Ascending aorta (tissue), 2 donors: ENCODE results near the gene TSPEAR. TPM values are rescaled to one million over a fixed set of nuclear protein-coding genes. Genes with fewer than 3 reads are reported as not detected.
"Not testable (repeated sequence)": the region's sequence is repeated elsewhere in the genome, so short reads cannot be mapped to it uniquely, and the experiment has no call there.

ENCODE experiments used
- DNase-seq, 2 donors: peaks; one replicate each; pipeline ENCODE4 v3.0.0-alpha.2; 2019; ENCODE audit warnings: low spot score in 2 of 2
- H3K27ac ChIP-seq, 2 donors: fragments of 200-600 bp; sonication (generic); one replicate each; pipeline ENCODE4 v1.5.1; 2016 to 2017; ENCODE audit warnings: mild to moderate bottlenecking in 1 of 2
- H3K27me3 ChIP-seq: fragments of 200-600 bp; sonication (generic); one replicate; pipeline ENCODE4 v1.5.1; 2017
- H3K36me3 ChIP-seq, 2 donors: fragments of 200-600 bp; sonication (generic); one replicate each; pipeline ENCODE4 v1.5.1; 2016
- H3K4me1 ChIP-seq, 2 donors: fragments of 200-600 bp; sonication (generic); one replicate each; pipeline ENCODE4 v1.5.1; 2016 to 2017; ENCODE audit warnings: mild to moderate bottlenecking in 1 of 2
- H3K4me3 ChIP-seq, 2 donors: fragments of 200-600 bp; sonication (generic); one replicate each; pipeline ENCODE4 v1.5.1; 2016 to 2017; ENCODE audit warnings: mild to moderate bottlenecking in 1 of 2
- H3K9me3 ChIP-seq, 2 donors: fragments of 200-600 bp; sonication (generic); one replicate each; pipeline ENCODE4 v1.5.1; 2016
- CTCF ChIP-seq, 3 experiments: fragments of 200-600 bp in 2 of 3; fragments of 450-650 bp in 1 of 3; sonication (generic) in 2 of 3; IDR thresholded peaks; one replicate each; pipeline ENCODE4 v1.5.1; 2016 to 2019; ENCODE audit warnings: antibody characterized with exemption in 3 of 3, mild to moderate bottlenecking in 1 of 3, moderate library complexity in 1 of 3
- intact Hi-C: fragments of 100-400 bp; cut with DNase I; formaldehyde crosslinking; loops from one replicate; pipeline ENCODE4 v1.15.1; 2023
- total RNA-seq: library from RNA; depleted of rRNA; stranded (reverse); fragments of >200 nt; gene quantifications from one replicate; pipeline ENCODE4 v1.1.0, GENCODE V29; 2016

The TSPEAR gene
- total RNA-seq, 1 donor from 2014 or later, result not detected

- Histone ChIP-seq H3K4me3 (no peak overlapping the region), H3K9me3 (no peaks in the 10 kb centered on the region), H3K27me3 (no peaks in the 10 kb centered on the region), H3K36me3 (no peaks in the 10 kb centered on the region), H3K27ac (no peak overlapping the region), H3K4me1 (no peaks in the 10 kb centered on the region)
- no peak for DNase-seq
- TF ChIP-seq CTCF (IDR thresholded peaks at IDR 0.05), result no peak
- intact Hi-C loops, result no loop called here
These were observed 97.2 kb downstream of the TSPEAR start for GRCh38 chr21:44614161-44614631.

GRCh38 chr21:44613386-44614155 is 97.8 kb downstream of the TSPEAR start:
- no peak for DNase-seq
- Histone ChIP-seq H3K27me3 (no peaks in the 10 kb centered on the region), H3K36me3 (no peaks in the 10 kb centered on the region), H3K27ac (no peak overlapping the region), H3K9me3 (no peaks in the 10 kb centered on the region), H3K4me1 (no peaks in the 10 kb centered on the region), H3K4me3 (no peak overlapping the region)
- intact Hi-C loops, result no loop called here
- no peak for TF ChIP-seq CTCF (IDR thresholded peaks at IDR 0.05)

GRCh38 chr21:44612669-44613229 is 98.6 kb downstream of the TSPEAR start:
- DNase-seq, result no peak
- no peak overlapping the region for H3K4me3 ChIP-seq
- H3K36me3 ChIP-seq, result no peaks in the 10 kb centered on the region
- no peaks in the 10 kb centered on the region for H3K27me3 ChIP-seq
- intact Hi-C loops, result no loop called here
- H3K9me3 ChIP-seq, result no peaks in the 10 kb centered on the region
- TF ChIP-seq CTCF (IDR thresholded peaks at IDR 0.05), result no peak
- no peak overlapping the region for H3K27ac ChIP-seq
- H3K4me1 ChIP-seq, result no peaks in the 10 kb centered on the region

- TF ChIP-seq CTCF (IDR thresholded peaks at IDR 0.05), result no peak
- Histone ChIP-seq H3K36me3 (no peaks in the 10 kb centered on the region), H3K4me1 (no peaks in the 10 kb centered on the region), H3K27me3 (no peaks in the 10 kb centered on the region), H3K27ac (no peak within 1 kb of the TSS), H3K9me3 (no peaks in the 10 kb centered on the region), H3K4me3 (no peak within 1 kb of the TSS)
- no peak for DNase-seq
- intact Hi-C loops, result no loop called here
These were observed 99.3 kb downstream of the TSPEAR start, which contains the start of gene KRTAP10-8 for GRCh38 chr21:44612029-44612486. Gene KRTAP10-8, plus strand, starts transcription at chr21:44612079. Its CDS starts 22 bp downstream, at chr21:44612101.

GRCh38 chr21:44611551-44611950 is 99.8 kb downstream of the TSPEAR start:
- Histone ChIP-seq H3K4me3 (no peak overlapping the region), H3K4me1 (no peaks in the 10 kb centered on the region), H3K9me3 (no peaks in the 10 kb centered on the region), H3K36me3 (no peaks in the 10 kb centered on the region), H3K27ac (no peak overlapping the region), H3K27me3 (no peaks in the 10 kb centered on the region)
- no peak for DNase-seq
- TF ChIP-seq CTCF (IDR thresholded peaks at IDR 0.05), result no peak
- intact Hi-C loops, result no loop called here

GRCh38 chr21:44610157-44610843 is 101.1 kb downstream of the TSPEAR start:
- DNase-seq, H3K27me3 ChIP-seq, intact Hi-C loops, H3K4me1 ChIP-seq, H3K9me3 ChIP-seq, H3K27ac ChIP-seq, H3K4me3 ChIP-seq, H3K36me3 ChIP-seq: not testable (repeated sequence)
